H9 (cell line): ENCODE data around the gene SSH3. TPM values are rescaled to one million over a fixed set of nuclear protein-coding genes. Genes with fewer than 3 reads are reported as not detected.

Source experiments
- DNase-seq: peaks from one replicate; pipeline ENCODE4 v3.0.0-alpha.2; 2017
- H2AFZ ChIP-seq: one replicate; pipeline ENCODE4 v1.6.1; 2013; ENCODE audit warnings: mild to moderate bottlenecking, low read length, control low read depth, moderate library complexity
- H2AK5ac ChIP-seq: 2 replicates; pipeline ENCODE4 v1.6.1; 2013; ENCODE audit warnings: low read length, control low read depth, mixed read lengths; ENCODE audit not compliant: insufficient read length
- H2BK120ac ChIP-seq: one replicate; pipeline ENCODE4 v1.6.1; 2013; ENCODE audit warnings: low read depth, mild to moderate bottlenecking, low read length, control low read depth, inconsistent platforms; ENCODE audit not compliant: poor library complexity, severe bottlenecking
- H2BK12ac ChIP-seq: 2 replicates; pipeline ENCODE4 v1.6.1; 2013; ENCODE audit warnings: low read length, control low read depth, mixed read lengths, low read depth; ENCODE audit not compliant: insufficient read length
- H2BK15ac ChIP-seq: 2 replicates; pipeline ENCODE4 v1.6.1; 2013; ENCODE audit warnings: low read depth, low read length, control low read depth
- H2BK20ac ChIP-seq: one replicate; pipeline ENCODE4 v1.6.1; 2013; ENCODE audit warnings: low read depth, mild to moderate bottlenecking, low read length, control low read depth, inconsistent platforms; ENCODE audit not compliant: poor library complexity, severe bottlenecking
- H2BK5ac ChIP-seq: 2 replicates; pipeline ENCODE4 v1.6.1; 2013; ENCODE audit warnings: low read length, control low read depth, mixed read lengths; ENCODE audit not compliant: insufficient read length
- H3K14ac ChIP-seq: 2 replicates; pipeline ENCODE4 v1.6.1; 2013; ENCODE audit warnings: low read length, control low read depth; ENCODE audit not compliant: insufficient read depth
- H3K18ac ChIP-seq: 2 replicates; pipeline ENCODE4 v1.6.1; 2013; ENCODE audit warnings: low read depth, mild to moderate bottlenecking, mixed read lengths, low read length, control low read depth; ENCODE audit not compliant: insufficient read length
- H3K23ac ChIP-seq: 2 replicates; pipeline ENCODE4 v1.6.1; 2013; ENCODE audit warnings: low read length, control low read depth, mixed read lengths, low read depth; ENCODE audit not compliant: insufficient read length
- H3K23me2 ChIP-seq: 2 replicates; pipeline ENCODE4 v1.6.1; 2013; ENCODE audit warnings: low read depth, mild to moderate bottlenecking, mixed read lengths, low read length, control low read depth; ENCODE audit not compliant: insufficient read length, poor library complexity, severe bottlenecking
- H3K27ac ChIP-seq: 2 replicates; pipeline ENCODE4 v1.5.1; 2013; ENCODE audit warnings: low read length, control low read depth, mixed read lengths, low read depth; ENCODE audit not compliant: insufficient read length
- H3K27me3 ChIP-seq: 2 replicates; pipeline ENCODE4 v1.6.1; 2013; ENCODE audit warnings: low read length, control low read depth, inconsistent platforms; ENCODE audit not compliant: insufficient read depth
- H3K4ac ChIP-seq: 2 replicates; pipeline ENCODE4 v1.6.1; 2013; ENCODE audit warnings: low read depth, mild to moderate bottlenecking, control low read depth, inconsistent platforms, low read length, moderate library complexity
- H3K4me1 ChIP-seq: 2 replicates; pipeline ENCODE4 v1.6.1; 2013; ENCODE audit warnings: low read length, control low read depth, inconsistent platforms; ENCODE audit not compliant: insufficient read depth
- H3K4me2 ChIP-seq: 2 replicates; pipeline ENCODE4 v1.6.1; 2013; ENCODE audit warnings: low read length, control low read depth, mixed read lengths; ENCODE audit not compliant: insufficient read length, insufficient read depth
- H3K56ac ChIP-seq: 2 replicates; pipeline ENCODE4 v1.6.1; 2013; ENCODE audit warnings: low read depth, mild to moderate bottlenecking, mixed read lengths, low read length, control low read depth; ENCODE audit not compliant: insufficient read length
- H3K79me1 ChIP-seq: 2 replicates; pipeline ENCODE4 v1.6.1; 2013; ENCODE audit warnings: low read depth, mild to moderate bottlenecking, moderate library complexity, low read length, control low read depth, inconsistent platforms; ENCODE audit not compliant: insufficient read depth, poor library complexity, severe bottlenecking
- H3K79me2 ChIP-seq: 2 replicates; pipeline ENCODE4 v1.6.1; 2013; ENCODE audit warnings: low read length, control low read depth, inconsistent platforms; ENCODE audit not compliant: insufficient read depth
- H3K9ac ChIP-seq: 2 replicates; pipeline ENCODE4 v1.6.1; 2013; ENCODE audit warnings: low read length, control low read depth, mixed read lengths; ENCODE audit not compliant: insufficient read length; ENCODE audit errors: extremely low read depth
- H3K9me3 ChIP-seq: one replicate; pipeline ENCODE4 v1.6.1; 2013; ENCODE audit warnings: low read depth, low read length, inconsistent platforms; ENCODE audit not compliant: control insufficient read depth
- H3T11ph ChIP-seq: one replicate; pipeline ENCODE4 v1.6.1; 2013; ENCODE audit warnings: mild to moderate bottlenecking, low read length, control low read depth, inconsistent platforms
- H4K20me1 ChIP-seq: one replicate; pipeline ENCODE4 v1.6.1; 2013; ENCODE audit not compliant: control insufficient read depth, insufficient read length, insufficient read depth
- H4K5ac ChIP-seq: 2 replicates; pipeline ENCODE4 v1.6.1; 2013; ENCODE audit warnings: low read depth, mild to moderate bottlenecking, mixed read lengths, low read length, control low read depth; ENCODE audit not compliant: insufficient read length
- H4K8ac ChIP-seq: replicated peaks from 2 replicates; pipeline ENCODE4 v1.6.1; 2013; ENCODE audit warnings: low read length, control low read depth, mixed read lengths, low read depth; ENCODE audit not compliant: insufficient read length
- H4K91ac ChIP-seq: 2 replicates; pipeline ENCODE4 v1.6.1; 2013; ENCODE audit warnings: low read depth, mild to moderate bottlenecking, moderate library complexity, mixed read lengths, low read length, control low read depth; ENCODE audit not compliant: insufficient read length
- H3K27ac Mint-ChIP-seq, 3 experiments: 2 replicates in 2 of 3; 3 replicates in 1 of 3; pipeline ENCODE4 v1.8.0; 2020 to 2021; ENCODE audit warnings: mixed read lengths in 3 of 3, mild to moderate bottlenecking in 1 of 3, moderate library complexity in 1 of 3
- H3K27me3 Mint-ChIP-seq: 2 replicates; pipeline ENCODE4 v1.8.0; 2021; ENCODE audit warnings: low read depth, mild to moderate bottlenecking, moderate library complexity, mixed read lengths
- H3K36me3 Mint-ChIP-seq, 3 experiments: 2 replicates in 2 of 3; 3 replicates in 1 of 3; pipeline ENCODE4 v1.8.0; 2020 to 2021; ENCODE audit warnings: low read depth in 3 of 3, mixed read lengths in 3 of 3; ENCODE audit not compliant: insufficient read depth in 1 of 3
- H3K4me1 Mint-ChIP-seq, 2 experiments: 2 replicates each; pipeline ENCODE4 v1.8.0; 2020; ENCODE audit warnings: mixed read lengths in 2 of 2
- H3K4me3 Mint-ChIP-seq, 2 experiments: 2 replicates in 1 of 2; 3 replicates in 1 of 2; pipeline ENCODE4 v1.8.0; 2020 to 2021; ENCODE audit warnings: mild to moderate bottlenecking in 2 of 2, mixed read lengths in 2 of 2, moderate library complexity in 1 of 2
- H3K9me3 Mint-ChIP-seq, 2 experiments: 2 replicates in 1 of 2; 3 replicates in 1 of 2; pipeline ENCODE4 v1.8.0; 2020; ENCODE audit warnings: mild to moderate bottlenecking in 2 of 2, mixed read lengths in 2 of 2, moderate library complexity in 1 of 2
- WGBS: extraction: QIAGEN DNeasy Blood & Tissue Kit; methylation state at CpG from one replicate; pipeline ENCODE4 v1.1.7; 2013; ENCODE audit warnings: missing lambda C conversion rate, low lambda C conversion rate, mixed read lengths; ENCODE audit not compliant: insufficient read length; ENCODE audit errors: extremely low coverage; 5-methylcytosine and 5-hydroxymethylcytosine counted together
- total RNA-seq: library from RNA; stranded (reverse); gene quantifications from 2 replicates; pipeline ENCODE4 v1.2.1, GENCODE V29; 2021
- TF ChIP-seq, protein P1 (sequence below): fragments of 200-600 bp; sonication (generic); conservative IDR thresholded peaks from 3 replicates; pipeline ENCODE4 v1.8.0; 2021; ENCODE audit warnings: antibody characterized with exemption, mild to moderate bottlenecking

Gene SSH3
- total RNA-seq, 1 experiment from 2014 or later = 42.2 TPM

DNA sequence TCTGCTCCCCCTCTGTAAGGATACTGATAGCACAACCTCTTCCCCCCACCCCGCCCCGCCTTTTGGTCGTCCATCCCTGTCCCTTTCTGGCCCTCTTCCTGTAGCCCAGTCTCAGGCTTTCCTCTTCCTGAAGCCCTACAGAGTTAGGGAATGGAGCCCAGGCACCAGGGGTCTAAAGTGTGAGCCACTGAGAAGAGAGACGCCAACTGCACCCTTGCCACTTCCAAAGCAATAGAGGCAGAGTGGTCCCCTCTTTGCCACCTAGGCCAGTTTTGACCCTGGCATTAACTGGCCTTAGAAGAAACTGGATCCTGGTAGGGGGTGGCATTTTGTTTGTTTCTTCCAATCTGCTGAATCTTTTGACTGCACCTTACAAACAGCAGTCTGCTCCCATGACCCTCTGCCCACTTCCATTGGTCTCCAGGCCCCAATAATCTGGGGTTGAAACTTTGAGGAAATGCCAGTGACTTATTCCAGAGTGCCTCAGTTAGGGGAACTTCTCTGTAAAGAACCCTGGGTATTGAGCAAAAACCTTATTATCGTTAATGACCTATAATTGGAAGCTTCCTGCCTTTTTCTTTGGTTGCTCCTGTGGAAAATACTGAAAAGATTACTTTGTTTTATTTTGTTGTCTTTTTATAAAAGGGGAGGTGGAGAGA is 46.7 kb upstream of the SSH3 start:
- Histone ChIP-seq H3K56ac (no peak overlapping the region), H3K23me2 (peaks cover 5% of the 10 kb centered on the region), H2BK15ac (no peak overlapping the region), H3K4ac (no peak overlapping the region), H2BK12ac (no peak overlapping the region), H3T11ph (no peak overlapping the region), H3K4me1 (no peaks in the 10 kb centered on the region), H4K20me1 (no peaks in the 10 kb centered on the region), H3K27ac (no peak overlapping the region), H4K91ac (no peak overlapping the region), H4K5ac (no peak overlapping the region), H3K9ac (no peak overlapping the region), H2AK5ac (no peak overlapping the region), H2BK20ac (no peak overlapping the region), H2BK120ac (no peak overlapping the region), H3K9me3 (no peaks in the 10 kb centered on the region), H3K79me2 (no peaks in the 10 kb centered on the region), H3K27me3 (no peaks in the 10 kb centered on the region), H3K18ac (no peak overlapping the region), H2BK5ac (no peak overlapping the region), H3K79me1 (no peaks in the 10 kb centered on the region), H4K8ac (no peak overlapping the region), H2AFZ (no peak overlapping the region), H3K23ac (no peak overlapping the region), H3K4me2 (no peak overlapping the region), H3K14ac (no peak overlapping the region)
- no peaks in the 10 kb centered on the region for H3K9me3 Mint-ChIP-seq
- DNase-seq = no peak
- no peak overlapping the region for H3K4me3 Mint-ChIP-seq
- no peaks in the 10 kb centered on the region for H3K4me1 Mint-ChIP-seq
- H3K27me3 Mint-ChIP-seq = peaks cover 10% of the 10 kb centered on the region
- TF ChIP-seq, protein P1, sequence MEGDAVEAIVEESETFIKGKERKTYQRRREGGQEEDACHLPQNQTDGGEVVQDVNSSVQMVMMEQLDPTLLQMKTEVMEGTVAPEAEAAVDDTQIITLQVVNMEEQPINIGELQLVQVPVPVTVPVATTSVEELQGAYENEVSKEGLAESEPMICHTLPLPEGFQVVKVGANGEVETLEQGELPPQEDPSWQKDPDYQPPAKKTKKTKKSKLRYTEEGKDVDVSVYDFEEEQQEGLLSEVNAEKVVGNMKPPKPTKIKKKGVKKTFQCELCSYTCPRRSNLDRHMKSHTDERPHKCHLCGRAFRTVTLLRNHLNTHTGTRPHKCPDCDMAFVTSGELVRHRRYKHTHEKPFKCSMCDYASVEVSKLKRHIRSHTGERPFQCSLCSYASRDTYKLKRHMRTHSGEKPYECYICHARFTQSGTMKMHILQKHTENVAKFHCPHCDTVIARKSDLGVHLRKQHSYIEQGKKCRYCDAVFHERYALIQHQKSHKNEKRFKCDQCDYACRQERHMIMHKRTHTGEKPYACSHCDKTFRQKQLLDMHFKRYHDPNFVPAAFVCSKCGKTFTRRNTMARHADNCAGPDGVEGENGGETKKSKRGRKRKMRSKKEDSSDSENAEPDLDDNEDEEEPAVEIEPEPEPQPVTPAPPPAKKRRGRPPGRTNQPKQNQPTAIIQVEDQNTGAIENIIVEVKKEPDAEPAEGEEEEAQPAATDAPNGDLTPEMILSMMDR = no peak
- peak overlapping the region in 2 of 3 experiments; percentile 62 to 80; a peak in 3 of 7 replicates for H3K27ac Mint-ChIP-seq
- no CpG with 5 or more reads among the region's 5 CpGs for WGBS
- peaks cover 37 to 61% (median 56%) of the 10 kb centered on the region in 3 experiments; a peak in 6 of 7 replicates for H3K36me3 Mint-ChIP-seq
